SH-SY5Y (cell line): ENCODE measurements around the gene NR5A2.

ENCODE experiments used
- GATA2 ChIP-seq: IDR thresholded peaks from 2 replicates; pipeline ENCODE4 v1.6.1; 2011; ENCODE audit warnings: mild to moderate bottlenecking, low read depth, low read length
- GATA3 ChIP-seq: IDR thresholded peaks from 2 replicates; pipeline ENCODE4 v1.6.1; 2011; ENCODE audit warnings: low read depth, mild to moderate bottlenecking, low read length, moderate library complexity

GRCh38 chr1:200121421-200121820, 93.9 kb downstream of the NR5A2 start:
- TF ChIP-seq GATA3 (no peak), GATA2 (no peak)
